CD14-positive monocyte (primary cell): ENCODE data around the gene CARMIL3. TPM values are rescaled to one million over a fixed set of nuclear protein-coding genes. Genes with fewer than 3 reads are reported as not detected.

Experiments used
- DNase-seq, 3 donors: peaks; one replicate each; pipeline ENCODE4 v3.0.0-alpha.2; 2011 to 2022
- H2AFZ ChIP-seq: 2 replicates; pipeline ENCODE4 v1.6.0; 2012; ENCODE audit warnings: mild to moderate bottlenecking, low read depth, low read length, inconsistent platforms; ENCODE audit not compliant: insufficient read depth, poor library complexity, severe bottlenecking
- H3K27ac ChIP-seq, 2 donors: 1 replicate in 1 of 2; 2 replicates in 1 of 2; pipeline ENCODE4 v1.5.1; 2012 to 2013; ENCODE audit warnings: low read length in 2 of 2, control low read depth in 1 of 2, inconsistent platforms in 1 of 2, low read depth in 1 of 2, mild to moderate bottlenecking in 1 of 2
- H3K27me3 ChIP-seq, 2 donors: one replicate each; pipeline versions ENCODE4 v1.6.0 to v1.6.1; 2011 to 2013; ENCODE audit warnings: low read length in 2 of 2; ENCODE audit not compliant: control insufficient read depth in 2 of 2, insufficient read depth in 2 of 2
- H3K36me3 ChIP-seq, 2 donors: replicated peaks in 1 of 2; 1 replicate in 1 of 2; 2 replicates in 1 of 2; pipeline versions ENCODE4 v1.5.1 to v1.6.1; 2012 to 2013; ENCODE audit warnings: low read length in 2 of 2, control low read depth in 1 of 2, inconsistent platforms in 1 of 2, mild to moderate bottlenecking in 1 of 2; ENCODE audit not compliant: insufficient read depth in 2 of 2, control insufficient read depth in 1 of 2
- H3K4me1 ChIP-seq, 2 donors: 1 replicate in 1 of 2; 2 replicates in 1 of 2; pipeline versions ENCODE4 v1.5.1 to v1.6.1; 2012 to 2013; ENCODE audit warnings: low read length in 2 of 2, control low read depth in 1 of 2, inconsistent platforms in 1 of 2, mild to moderate bottlenecking in 1 of 2, moderate library complexity in 1 of 2; ENCODE audit not compliant: insufficient read depth in 2 of 2, control insufficient read depth in 1 of 2
- H3K4me2 ChIP-seq: replicated peaks from 2 replicates; pipeline ENCODE3; 2012; ENCODE audit warnings: low read length, moderate library complexity, mild to moderate bottlenecking; ENCODE audit not compliant: poor library complexity, severe bottlenecking; ENCODE audit errors: extremely low read depth
- H3K4me3 ChIP-seq, 3 experiments: fragments of 200-600 bp in 1 of 3; sonication (generic) in 1 of 3; replicated peaks in 1 of 3; 1 replicate in 2 of 3; 2 replicates in 1 of 3; pipeline ENCODE4 v1.5.1; 2011 to 2013; ENCODE audit warnings: low read length in 3 of 3, mild to moderate bottlenecking in 3 of 3, control low read depth in 2 of 3, low read depth in 2 of 3, inconsistent platforms in 1 of 3, moderate library complexity in 1 of 3
- H3K79me2 ChIP-seq: 2 replicates; pipeline ENCODE4 v1.6.0; 2012; ENCODE audit warnings: mild to moderate bottlenecking, control low read depth, inconsistent platforms, low read length, moderate library complexity; ENCODE audit not compliant: insufficient read depth
- H3K9ac ChIP-seq: 2 replicates; pipeline ENCODE4 v1.6.0; 2017; ENCODE audit warnings: low read length, mild to moderate bottlenecking; ENCODE audit not compliant: insufficient read depth, poor library complexity, severe bottlenecking
- H3K9me3 ChIP-seq, 2 donors: replicated peaks in 1 of 2; 1 replicate in 1 of 2; 2 replicates in 1 of 2; pipeline versions ENCODE4 v1.5.1 to v1.6.1; 2012 to 2013; ENCODE audit warnings: low read length in 2 of 2, control low read depth in 1 of 2; ENCODE audit not compliant: control insufficient read depth in 1 of 2, insufficient read depth in 1 of 2
- H4K20me1 ChIP-seq: 2 replicates; pipeline ENCODE4 v1.6.0; 2012; ENCODE audit warnings: mild to moderate bottlenecking, low read length, control low read depth, moderate library complexity; ENCODE audit not compliant: insufficient read depth
- H3K27ac Mint-ChIP-seq, 7 donors: one replicate each; pipeline ENCODE4 v1.8.0; 2020; ENCODE audit warnings: mild to moderate bottlenecking in 7 of 7, mixed read lengths in 7 of 7, moderate library complexity in 6 of 7, inconsistent platforms in 2 of 7
- H3K27me3 Mint-ChIP-seq, 3 donors: one replicate each; pipeline ENCODE4 v1.8.0; 2021 to 2022; ENCODE audit warnings: low read depth in 3 of 3, mild to moderate bottlenecking in 3 of 3, mixed read lengths in 3 of 3, moderate library complexity in 3 of 3, inconsistent platforms in 1 of 3
- H3K36me3 Mint-ChIP-seq, 2 donors: one replicate each; pipeline ENCODE4 v1.8.0; 2020; ENCODE audit warnings: mixed read lengths in 2 of 2, inconsistent platforms in 1 of 2, mild to moderate bottlenecking in 1 of 2
- H3K4me1 Mint-ChIP-seq: one replicate; pipeline ENCODE4 v1.8.0; 2020; ENCODE audit warnings: mild to moderate bottlenecking, mixed read lengths
- H3K4me3 Mint-ChIP-seq, 2 donors: one replicate each; pipeline ENCODE4 v1.8.0; 2020; ENCODE audit warnings: mild to moderate bottlenecking in 2 of 2, mixed read lengths in 2 of 2, moderate library complexity in 1 of 2
- H3K9me3 Mint-ChIP-seq, 7 donors: one replicate each; pipeline ENCODE4 v1.8.0; 2020 to 2022; ENCODE audit warnings: mixed read lengths in 7 of 7, mild to moderate bottlenecking in 6 of 7, moderate library complexity in 6 of 7, inconsistent platforms in 2 of 7
- CTCF ChIP-seq: fragments of 200-600 bp; IDR thresholded peaks from one replicate; pipeline ENCODE4 v1.8.0; 2022; ENCODE audit warnings: antibody characterized with exemption, mild to moderate bottlenecking
- WGBS: methylation state at CpG from one replicate; pipeline ENCODE4 v1.1.5; 2013; ENCODE audit warnings: missing lambda C conversion rate; ENCODE audit not compliant: insufficient coverage; 5-methylcytosine and 5-hydroxymethylcytosine counted together
- intact Hi-C, 2 donors: fragments of 100-400 bp; cut with micrococcal nuclease; formaldehyde crosslinking; loops; one replicate each; pipeline versions ENCODE4 v1.15.0 to v1.15.1; 2023
- polyA plus RNA-seq, 3 donors: library from polyadenylated mRNA; depleted of rRNA in 1 of 3; unstranded in 2 of 3; stranded (reverse) in 1 of 3; fragments of 300-500 nt in 2 of 3; fragments of >200 nt in 1 of 3; fragmentation: Illumina TruSeq in 2 of 3; gene quantifications; 1 replicate in 2 of 3; 2 replicates in 1 of 3; pipeline ENCODE4 v1.2.3, GENCODE V29; 2012 to 2021

The CARMIL3 gene
- polyA plus RNA-seq, 3 donors, result 1.0 TPM; not detected in 2

GRCh38 chr14:24057271-24057670 lies 5.5 kb downstream of the CARMIL3 start:
- H3K4me3 ChIP-seq, result no peak overlapping the region
- no peak overlapping the region for H3K27ac ChIP-seq
- peaks cover 16 to 27% (median 26%) of the 10 kb centered on the region in 3 donors for H3K27me3 Mint-ChIP-seq
- H3K9ac ChIP-seq, result no peak overlapping the region
- H3K4me3 Mint-ChIP-seq, result no peak overlapping the region
- H3K79me2 ChIP-seq, result no peaks in the 10 kb centered on the region
- H3K27me3 ChIP-seq, result peaks cover 0 to 18% of the 10 kb centered on the region in 2 donors
- H3K36me3 ChIP-seq, result no peaks in the 10 kb centered on the region
- H3K4me2 ChIP-seq, result no peak overlapping the region
- H3K27ac Mint-ChIP-seq, result peak overlapping the region in 1 of 7 donors; percentile 48
- H3K9me3 Mint-ChIP-seq, result peaks cover 0 to 3% (median 0%) of the 10 kb centered on the region in 7 donors
- TF ChIP-seq CTCF, result no peak
- H4K20me1 ChIP-seq, result no peaks in the 10 kb centered on the region
- intact Hi-C loops, result loop anchor here in 1 of 2 donors (5.0 kb wide), 1 partner anchor 50 kb away; no protein-coding TSS in a partner anchor
- H3K4me1 Mint-ChIP-seq, result peaks cover 13% of the 10 kb centered on the region
- H3K4me1 ChIP-seq, result peaks cover 5 to 8% of the 10 kb centered on the region in 2 donors
- peaks cover 0 to 2% of the 10 kb centered on the region in 2 donors for H3K36me3 Mint-ChIP-seq
- no CpG with 5 or more reads among the region's 2 CpGs for WGBS
- no peak overlapping the region for H2AFZ ChIP-seq
- no peaks in the 10 kb centered on the region for H3K9me3 ChIP-seq
- DNase-seq, result no peak

- no peak overlapping the region for H3K9ac ChIP-seq
- no peak for TF ChIP-seq CTCF
- WGBS, result 86% methylated on average over 6 of the region's 14 CpGs
- H3K36me3 ChIP-seq, result no peaks in the 10 kb centered on the region
- peaks cover 0 to 2% (median 0%) of the 10 kb centered on the region in 7 donors for H3K9me3 Mint-ChIP-seq
- H3K4me2 ChIP-seq, result no peak overlapping the region
- peaks cover 0 to 12% of the 10 kb centered on the region in 2 donors for H3K27me3 ChIP-seq
- no peaks in the 10 kb centered on the region for H3K9me3 ChIP-seq
- intact Hi-C loops, result loop anchor here in 1 of 2 donors (2.0 to 5.0 kb wide), 2 partner anchors 33 to 49 kb away; no protein-coding TSS in a partner anchor
- no peak overlapping the region for H3K4me3 ChIP-seq
- no peak for DNase-seq
- no peaks in the 10 kb centered on the region for H3K79me2 ChIP-seq
- peaks cover 12 to 21% (median 21%) of the 10 kb centered on the region in 3 donors for H3K27me3 Mint-ChIP-seq
- no peak overlapping the region for H3K27ac ChIP-seq
- H3K4me1 Mint-ChIP-seq, result peaks cover 8% of the 10 kb centered on the region
- no peak overlapping the region for H2AFZ ChIP-seq
- H4K20me1 ChIP-seq, result no peaks in the 10 kb centered on the region
- H3K4me1 ChIP-seq, result peaks cover 0 to 2% of the 10 kb centered on the region in 2 donors
- peak overlapping the region in 2 of 7 donors; percentile 52 to 55 for H3K27ac Mint-ChIP-seq
- H3K36me3 Mint-ChIP-seq, result no peaks in the 10 kb centered on the region
- H3K4me3 Mint-ChIP-seq, result no peak overlapping the region
These were observed 6.1 kb downstream of the CARMIL3 start for GRCh38 chr14:24057867-24058259.
